Keratinocyte (primary cell): Measurements from ENCODE around the gene CRISP3.

ENCODE experiments used
- EZH2 ChIP-seq: IDR thresholded peaks from one replicate; pipeline ENCODE4 v1.6.1; 2012; ENCODE audit warnings: inconsistent platforms, mild to moderate bottlenecking, low read length, moderate library complexity
- TF ChIP-seq, protein P1 (sequence below), 3 experiments: IDR thresholded peaks in 1 of 3; conservative IDR thresholded peaks in 1 of 3; optimal IDR thresholded peaks in 1 of 3; 2 replicates in 2 of 3; 3 replicates in 1 of 3; pipeline versions ENCODE3 to v1.5.1; 2011; ENCODE audit warnings: low read length in 3 of 3, mild to moderate bottlenecking in 3 of 3, moderate library complexity in 2 of 3, control low read depth in 1 of 3, inconsistent platforms in 1 of 3; ENCODE audit not compliant: insufficient read depth in 2 of 3; ENCODE audit errors: extremely low read depth in 1 of 3

- TF ChIP-seq, protein P1, sequence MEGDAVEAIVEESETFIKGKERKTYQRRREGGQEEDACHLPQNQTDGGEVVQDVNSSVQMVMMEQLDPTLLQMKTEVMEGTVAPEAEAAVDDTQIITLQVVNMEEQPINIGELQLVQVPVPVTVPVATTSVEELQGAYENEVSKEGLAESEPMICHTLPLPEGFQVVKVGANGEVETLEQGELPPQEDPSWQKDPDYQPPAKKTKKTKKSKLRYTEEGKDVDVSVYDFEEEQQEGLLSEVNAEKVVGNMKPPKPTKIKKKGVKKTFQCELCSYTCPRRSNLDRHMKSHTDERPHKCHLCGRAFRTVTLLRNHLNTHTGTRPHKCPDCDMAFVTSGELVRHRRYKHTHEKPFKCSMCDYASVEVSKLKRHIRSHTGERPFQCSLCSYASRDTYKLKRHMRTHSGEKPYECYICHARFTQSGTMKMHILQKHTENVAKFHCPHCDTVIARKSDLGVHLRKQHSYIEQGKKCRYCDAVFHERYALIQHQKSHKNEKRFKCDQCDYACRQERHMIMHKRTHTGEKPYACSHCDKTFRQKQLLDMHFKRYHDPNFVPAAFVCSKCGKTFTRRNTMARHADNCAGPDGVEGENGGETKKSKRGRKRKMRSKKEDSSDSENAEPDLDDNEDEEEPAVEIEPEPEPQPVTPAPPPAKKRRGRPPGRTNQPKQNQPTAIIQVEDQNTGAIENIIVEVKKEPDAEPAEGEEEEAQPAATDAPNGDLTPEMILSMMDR (optimal IDR thresholded peaks at IDR 0.05 in 1 of 3, IDR thresholded peaks at IDR 0.05 in 1 of 3, conservative IDR thresholded peaks at IDR 0.05 in 1 of 3; ENCODE audit: extremely low read depth in 1 of 3, insufficient read depth in 2 of 3, low read length in 3 of 3): no peak
- TF ChIP-seq EZH2: no peak
Observed at GRCh38 chr6:49784272-49784671, 40.1 kb upstream of the CRISP3 start.
